ENCODE data around the gene LIMA1. TPM values are rescaled to one million over a fixed set of nuclear protein-coding genes. Genes with fewer than 3 reads are reported as not detected.

The LIMA1 gene
- total RNA-seq, 1 donor from 2014 or later, result 98.2 TPM

- H3K36me3 ChIP-seq (ENCODE audit: control insufficient read depth, insufficient read depth, low read length), result peaks cover 9% of the 10 kb centered on the region
- no peak overlapping the region for H3K4me3 ChIP-seq (ENCODE audit: low read depth, low read length)
- no peak for FAIRE-seq
- no peak for TF ChIP-seq CTCF (IDR thresholded peaks at IDR 0.05; ENCODE audit: insufficient read depth, low read length, severe bottlenecking)
- DNase-seq (ENCODE audit: low read depth), result no peak
- no peaks in the 10 kb centered on the region for H3K27me3 ChIP-seq (ENCODE audit: control insufficient read depth, insufficient read depth, low read length)
Observed at GRCh38 chr12:50185301-50185895, 97.9 kb downstream of the LIMA1 start.

GRCh38 chr12:50184261-50184660 lies 99.1 kb downstream of the LIMA1 start:
- Histone ChIP-seq H3K27me3 (ENCODE audit: control insufficient read depth, insufficient read depth, low read length) (no peaks in the 10 kb centered on the region), H3K4me3 (ENCODE audit: low read depth, low read length) (no peak overlapping the region), H3K36me3 (ENCODE audit: control insufficient read depth, insufficient read depth, low read length) (peaks cover 11% of the 10 kb centered on the region)
- FAIRE-seq (no peak), DNase-seq (ENCODE audit: low read depth) (no peak)
- no peak for TF ChIP-seq CTCF (IDR thresholded peaks at IDR 0.05; ENCODE audit: insufficient read depth, low read length, severe bottlenecking)

- DNase-seq (ENCODE audit: low read depth), result no peak
- FAIRE-seq, result no peak
- Histone ChIP-seq H3K4me3 (ENCODE audit: low read depth, low read length) (no peak overlapping the region), H3K27me3 (ENCODE audit: control insufficient read depth, insufficient read depth, low read length) (no peaks in the 10 kb centered on the region), H3K36me3 (ENCODE audit: control insufficient read depth, insufficient read depth, low read length) (peaks cover 13% of the 10 kb centered on the region)
- no peak for TF ChIP-seq CTCF (IDR thresholded peaks at IDR 0.05; ENCODE audit: insufficient read depth, low read length, severe bottlenecking)
Observed at GRCh38 chr12:50182461-50182860, 100.9 kb downstream of the LIMA1 start.

- DNase-seq (ENCODE audit: low read depth) (no peak), FAIRE-seq (no peak)
- H3K27me3 ChIP-seq (ENCODE audit: control insufficient read depth, insufficient read depth, low read length), result no peaks in the 10 kb centered on the region
- H3K36me3 ChIP-seq (ENCODE audit: control insufficient read depth, insufficient read depth, low read length), result peaks cover 14% of the 10 kb centered on the region
- TF ChIP-seq CTCF (IDR thresholded peaks at IDR 0.05; ENCODE audit: insufficient read depth, low read length, severe bottlenecking), result no peak
- H3K4me3 ChIP-seq (ENCODE audit: low read depth, low read length), result no peak overlapping the region
Observed at GRCh38 chr12:50181691-50182090, 101.6 kb downstream of the LIMA1 start.

- TF ChIP-seq CTCF (IDR thresholded peaks at IDR 0.05; ENCODE audit: insufficient read depth, low read length, severe bottlenecking), result no peak
- Histone ChIP-seq H3K36me3 (ENCODE audit: control insufficient read depth, insufficient read depth, low read length) (peaks cover 7% of the 10 kb centered on the region), H3K27me3 (ENCODE audit: control insufficient read depth, insufficient read depth, low read length) (no peaks in the 10 kb centered on the region), H3K4me3 (ENCODE audit: low read depth, low read length) (no peak overlapping the region)
- no peak for FAIRE-seq
- no peak for DNase-seq (ENCODE audit: low read depth)
Observed at GRCh38 chr12:50175716-50176026, 107.6 kb downstream of the LIMA1 start.

Data from bronchial epithelial cell (primary cell).